Gastrocnemius medialis (tissue), 4 donors: ENCODE results near the gene SEMA7A. TPM values are rescaled to one million over a fixed set of nuclear protein-coding genes. Genes with fewer than 3 reads are reported as not detected.

Source experiments
- ATAC-seq, 2 donors: fragments of 150-250 bp; one replicate each; pipeline ENCODE4 v1.9.1; 2016
- DNase-seq, 2 donors: peaks; one replicate each; pipeline ENCODE4 v3.0.0-alpha.2; 2019
- H3K27ac ChIP-seq, 4 donors: fragments of 200-600 bp; sonication (generic); 1 replicate in 1 of 4; 2 replicates in 3 of 4; pipeline ENCODE4 v1.5.1; 2016 to 2018; ENCODE audit warnings: mild to moderate bottlenecking in 2 of 4, moderate library complexity in 1 of 4
- H3K27me3 ChIP-seq, 3 donors: fragments of 200-600 bp; sonication (generic) in 2 of 3; 1 replicate in 1 of 3; 2 replicates in 2 of 3; pipeline versions ENCODE4 v1.5.1 to v1.6.0; 2016 to 2019; ENCODE audit warnings: mild to moderate bottlenecking in 1 of 3, moderate library complexity in 1 of 3
- H3K36me3 ChIP-seq, 2 donors: fragments of 200-600 bp; sonication (generic) in 1 of 2; one replicate each; pipeline ENCODE4 v1.5.1; 2017 to 2018
- H3K4me1 ChIP-seq, 2 donors: fragments of 200-600 bp; sonication (generic) in 1 of 2; one replicate each; pipeline ENCODE4 v1.5.1; 2016 to 2017; ENCODE audit warnings: mild to moderate bottlenecking in 2 of 2
- H3K4me3 ChIP-seq, 4 donors: fragments of 200-600 bp; sonication (generic) in 3 of 4; 1 replicate in 1 of 4; 2 replicates in 3 of 4; pipeline ENCODE4 v1.5.1; 2016 to 2019; ENCODE audit warnings: mild to moderate bottlenecking in 2 of 4
- H3K9me3 ChIP-seq, 3 donors: fragments of 200-600 bp; sonication (generic) in 2 of 3; 1 replicate in 1 of 3; 2 replicates in 2 of 3; pipeline ENCODE4 v1.5.1; 2016 to 2019
- CTCF ChIP-seq, 5 experiments: fragments of 450-650 bp in 3 of 5; fragments of 200-600 bp in 2 of 5; sonication (generic) in 2 of 5; IDR thresholded peaks in 4 of 5; conservative IDR thresholded peaks in 1 of 5; 1 replicate in 4 of 5; 2 replicates in 1 of 5; pipeline ENCODE4 v1.5.1; 2016 to 2019; ENCODE audit warnings: antibody characterized with exemption in 5 of 5, mild to moderate bottlenecking in 3 of 5, moderate library complexity in 3 of 5
- POLR2A ChIP-seq, 2 donors: fragments of 450-650 bp; IDR thresholded peaks; one replicate each; pipeline ENCODE4 v1.6.1; 2017; ENCODE audit warnings: antibody characterized with exemption in 2 of 2, mild to moderate bottlenecking in 2 of 2, moderate library complexity in 2 of 2
- in situ Hi-C, 4 donors: fragments of 200-750 bp; cut with MboI; loops; one replicate each; pipeline versions ENCODE4 v1.15.0 to v1.8.0; 2017; ENCODE audit warnings: low sequenced_read_pairs in 4 of 4
- intact Hi-C: fragments of 100-400 bp; cut with DNase I; formaldehyde crosslinking; loops from one replicate; pipeline ENCODE4 v1.15.1; 2023; ENCODE audit warnings: low total_unique reads
- total RNA-seq, 4 donors: library from RNA; depleted of rRNA; stranded (reverse); fragments of >200 nt; gene quantifications; one replicate each; pipeline versions ENCODE4 v1.1.0 to v1.2.3, GENCODE V29; 2016

Gene SEMA7A
- total RNA-seq, 4 donors from 2014 or later, result 0.51 to 2.7 (median 2.4) TPM

- intact Hi-C loops, result no loop called here
- no peak for ATAC-seq
- no peaks in the 10 kb centered on the region for H3K36me3 ChIP-seq
Measured at GRCh38 chr15:74412159-74412558, 21.6 kb downstream of the SEMA7A start.

GRCh38 chr15:74411686-74412085 lies 22.1 kb downstream of the SEMA7A start:
- in situ Hi-C loops (no loop called here), intact Hi-C loops (no loop called here)
- DNase-seq, result no peak
- no peak overlapping the region for H3K4me3 ChIP-seq
- ATAC-seq, result no peak
- no peak for TF ChIP-seq CTCF (IDR thresholded peaks at IDR 0.05 in 4 of 5, conservative IDR thresholded peaks at IDR 0.05 in 1 of 5)
- TF ChIP-seq POLR2A (IDR thresholded peaks at IDR 0.05), result no peak
- no peaks in the 10 kb centered on the region for H3K27me3 ChIP-seq
- H3K27ac ChIP-seq, result no peak overlapping the region
- H3K4me1 ChIP-seq, result no peaks in the 10 kb centered on the region
- no peaks in the 10 kb centered on the region for H3K9me3 ChIP-seq
- no peaks in the 10 kb centered on the region for H3K36me3 ChIP-seq

More at GRCh38 chr15:74412159-74412558, 21.6 kb downstream of the SEMA7A start:
- no peak for TF ChIP-seq POLR2A (IDR thresholded peaks at IDR 0.05)
- TF ChIP-seq CTCF (IDR thresholded peaks at IDR 0.05 in 4 of 5, conservative IDR thresholded peaks at IDR 0.05 in 1 of 5), result no peak
- H3K4me3 ChIP-seq, result no peak overlapping the region
- H3K27me3 ChIP-seq, result no peaks in the 10 kb centered on the region
- H3K27ac ChIP-seq, result no peak overlapping the region
- no peaks in the 10 kb centered on the region for H3K4me1 ChIP-seq
- no peaks in the 10 kb centered on the region for H3K9me3 ChIP-seq
- DNase-seq, result no peak
- in situ Hi-C loops, result no loop called here

GRCh38 chr15:74410502-74410901 lies 23.3 kb downstream of the SEMA7A start:
- no peak overlapping the region for H3K27ac ChIP-seq
- DNase-seq, result no peak
- intact Hi-C loops (no loop called here), in situ Hi-C loops (no loop called here)
- no peaks in the 10 kb centered on the region for H3K4me1 ChIP-seq
- H3K27me3 ChIP-seq, result no peaks in the 10 kb centered on the region
- no peak for ATAC-seq
- TF ChIP-seq CTCF (IDR thresholded peaks at IDR 0.05 in 4 of 5, conservative IDR thresholded peaks at IDR 0.05 in 1 of 5) (no peak), POLR2A (IDR thresholded peaks at IDR 0.05) (no peak)
- no peaks in the 10 kb centered on the region for H3K36me3 ChIP-seq
- H3K4me3 ChIP-seq, result no peak overlapping the region
- no peaks in the 10 kb centered on the region for H3K9me3 ChIP-seq

GRCh38 chr15:74409225-74409624 lies 24.5 kb downstream of the SEMA7A start:
- H3K9me3 ChIP-seq, result no peaks in the 10 kb centered on the region
- TF ChIP-seq CTCF (IDR thresholded peaks at IDR 0.05 in 4 of 5, conservative IDR thresholded peaks at IDR 0.05 in 1 of 5) (no peak), POLR2A (IDR thresholded peaks at IDR 0.05) (no peak)
- H3K27me3 ChIP-seq, result no peaks in the 10 kb centered on the region
- no peaks in the 10 kb centered on the region for H3K4me1 ChIP-seq
- no peak overlapping the region for H3K4me3 ChIP-seq
- no peaks in the 10 kb centered on the region for H3K36me3 ChIP-seq
- in situ Hi-C loops, result no loop called here
- no peak for DNase-seq
- intact Hi-C loops, result no loop called here
- no peak for ATAC-seq
- H3K27ac ChIP-seq, result no peak overlapping the region

GRCh38 chr15:74408815-74409214 lies 24.9 kb downstream of the SEMA7A start:
- intact Hi-C loops, result no loop called here
- TF ChIP-seq POLR2A (IDR thresholded peaks at IDR 0.05) (no peak), CTCF (IDR thresholded peaks at IDR 0.05 in 4 of 5, conservative IDR thresholded peaks at IDR 0.05 in 1 of 5) (no peak)
- in situ Hi-C loops, result no loop called here

More at GRCh38 chr15:74408815-74409214, 24.9 kb downstream of the SEMA7A start:
- H3K27ac ChIP-seq, result no peak overlapping the region
- DNase-seq (no peak), ATAC-seq (no peak)
- no peaks in the 10 kb centered on the region for H3K27me3 ChIP-seq
- no peaks in the 10 kb centered on the region for H3K9me3 ChIP-seq
- no peaks in the 10 kb centered on the region for H3K4me1 ChIP-seq
- no peak overlapping the region for H3K4me3 ChIP-seq
- H3K36me3 ChIP-seq, result no peaks in the 10 kb centered on the region
